HepG2 (cell line): ENCODE results near the gene PPP1R9B. TPM values are rescaled to one million over a fixed set of nuclear protein-coding genes. Genes with fewer than 3 reads are reported as not detected.

Experiments
- AHDC1 ChIP-seq: sonication (generic); formaldehyde crosslinking; IDR thresholded peaks from 2 replicates; pipeline ENCODE4 v1.5.1; 2020; ENCODE audit warnings: mild to moderate bottlenecking, missing genetic modification reagents, borderline replicate concordance
- CREBL2 ChIP-seq: sonication (generic); formaldehyde crosslinking; IDR thresholded peaks from 2 replicates; pipeline ENCODE4 v1.8.1; 2023; ENCODE audit warnings: missing genetic modification reagents, mild to moderate bottlenecking, borderline replicate concordance
- HNRNPH1 ChIP-seq: fragments of 200-400 bp; formaldehyde crosslinking; optimal IDR thresholded peaks from 2 replicates; pipeline ENCODE3; 2017; ENCODE audit warnings: mild to moderate bottlenecking, low read depth, low read length
- KAT2B ChIP-seq: fragments of 150-350 bp; IDR thresholded peaks from 2 replicates; pipeline ENCODE4 v1.6.1; 2014; ENCODE audit warnings: low read depth, low read length, borderline replicate concordance
- KDM5B ChIP-seq: sonication (generic); formaldehyde crosslinking; IDR thresholded peaks from 2 replicates; pipeline ENCODE4 v1.4.0; 2020; ENCODE audit warnings: missing genetic modification reagents, mild to moderate bottlenecking, borderline replicate concordance
- KLF9 ChIP-seq: IDR thresholded peaks from 2 replicates; pipeline ENCODE4 v1.6.1; 2016; ENCODE audit warnings: low read depth
- PHF8 ChIP-seq: sonication (generic); formaldehyde crosslinking; IDR thresholded peaks from 2 replicates; pipeline ENCODE4 v1.5.0; 2020; ENCODE audit warnings: missing genetic modification reagents
- SMC3 ChIP-seq: IDR thresholded peaks from 2 replicates; pipeline ENCODE4 v1.6.1; 2011; ENCODE audit warnings: low read length, improper control_type of control experiment
- SMYD3 ChIP-seq: sonication (generic); formaldehyde crosslinking; IDR thresholded peaks from 2 replicates; pipeline ENCODE4 v1.8.1; 2023; ENCODE audit warnings: mild to moderate bottlenecking, missing genetic modification reagents
- ZBED4 ChIP-seq: sonication (generic); formaldehyde crosslinking; IDR thresholded peaks from 2 replicates; pipeline ENCODE4 v1.4.0; 2020; ENCODE audit warnings: missing genetic modification reagents, borderline replicate concordance
- ZNF230 ChIP-seq: sonication (generic); formaldehyde crosslinking; IDR thresholded peaks from 2 replicates; pipeline ENCODE4 v1.4.0; 2020; ENCODE audit warnings: mild to moderate bottlenecking, missing genetic modification reagents
- ZNF256 ChIP-seq: sonication (generic); formaldehyde crosslinking; conservative IDR thresholded peaks from 2 replicates; pipeline ENCODE4 v1.4.0; 2020; ENCODE audit warnings: missing genetic modification reagents
- ZNF292 ChIP-seq: sonication (generic); formaldehyde crosslinking; IDR thresholded peaks from 2 replicates; pipeline ENCODE4 v1.8.1; 2022; ENCODE audit warnings: mild to moderate bottlenecking, low read depth, missing genetic modification reagents, borderline replicate concordance
- ZNF564 ChIP-seq: sonication (generic); formaldehyde crosslinking; IDR thresholded peaks from 2 replicates; pipeline ENCODE4 v1.8.1; 2023; ENCODE audit warnings: mild to moderate bottlenecking, missing genetic modification reagents
- ZNF629 ChIP-seq: sonication (generic); formaldehyde crosslinking; conservative IDR thresholded peaks from 2 replicates; pipeline ENCODE4 v1.5.0; 2020; ENCODE audit warnings: missing genetic modification reagents
- polyA plus RNA-seq, 8 experiments: library from polyadenylated mRNA; depleted of rRNA in 3 of 8; stranded (reverse) in 7 of 8; unstranded in 1 of 8; fragments of >200 nt; fragmentation: Illumina TruSeq in 4 of 8; extraction: Trizol in 4 of 8; gene quantifications; 2 replicates each; pipeline versions ENCODE4 v1.2.1 to v1.2.3, GENCODE V29; 2011 to 2016; ENCODE audit warnings: low read depth in 4 of 8, missing spikeins in 1 of 8, mixed read lengths in 1 of 8; ENCODE audit not compliant: insufficient read depth in 1 of 8
- total RNA-seq, 5 experiments: library from RNA; depleted of rRNA; stranded (reverse); fragments of >200 nt; fragmentation: Illumina TruSeq; extraction: Trizol; gene quantifications; 2 replicates each; pipeline ENCODE4 v1.2.3, GENCODE V29; 2016; ENCODE audit warnings: low read depth in 1 of 5

Gene PPP1R9B
- total and polyA plus RNA-seq, 2 of the 13 experiments (the other 11 are each of a cell fraction or from before 2014, with no cell fraction given) = 9.4 to 15.8 TPM

GRCh38 chr17:50148226-50149090, 2.0 kb downstream of the PPP1R9B start (continued):
- TF ChIP-seq KAT2B (no peak), KLF9 (CRISPR knock-in tag) (0 out of 2 replicates have a peak, but pooled peaks have one; percentile 31), AHDC1 (CRISPR knock-in tag) (no peak), SMC3 (peak; percentile 12; the same call in 1 of the 2 replicates), SMYD3 (CRISPR knock-in tag) (no peak), ZNF230 (CRISPR knock-in tag) (no peak), HNRNPH1 (no peak), ZNF629 (CRISPR knock-in tag) (no peak), PHF8 (CRISPR knock-in tag) (0 out of 2 replicates have a peak, but pooled peaks have one; percentile 20), CREBL2 (CRISPR knock-in tag) (0 out of 2 replicates have a peak, but pooled peaks have one; percentile 20), KDM5B (CRISPR knock-in tag) (no peak; the same call in 1 of the 2 replicates), ZNF292 (CRISPR knock-in tag) (no peak), ZNF564 (no peak), ZBED4 (CRISPR knock-in tag) (no peak), ZNF256 (CRISPR knock-in tag) (no peak)
